H1 (cell line): ENCODE data around the gene ANKS1A.

Source experiments
- BRCA1 ChIP-seq: IDR thresholded peaks from 2 replicates; pipeline ENCODE4 v1.6.1; 2012; ENCODE audit warnings: low read depth, low read length, improper control_type of control experiment
- POLR2A ChIP-seq, 2 experiments: IDR thresholded peaks; 1 replicate in 1 of 2; 2 replicates in 1 of 2; pipeline ENCODE4 v1.6.1; 2011; ENCODE audit warnings: low read depth in 2 of 2, low read length in 2 of 2, mild to moderate bottlenecking in 2 of 2; ENCODE audit errors: control extremely low read depth in 1 of 2
- SP1 ChIP-seq: IDR thresholded peaks from 2 replicates; pipeline ENCODE4 v1.6.1; 2011; ENCODE audit warnings: low read depth, low read length
- USF2 ChIP-seq: IDR thresholded peaks from 2 replicates; pipeline ENCODE4 v1.6.1; 2011; ENCODE audit warnings: low read length, improper control_type of control experiment
- TF ChIP-seq, protein P1 (sequence below), 3 experiments: IDR thresholded peaks; 1 replicate in 2 of 3; 2 replicates in 1 of 3; pipeline versions ENCODE4 v1.5.1 to v1.6.1; 2011; ENCODE audit warnings: low read length in 3 of 3, mild to moderate bottlenecking in 3 of 3, inconsistent platforms in 2 of 3, low read depth in 1 of 3, moderate library complexity in 1 of 3; ENCODE audit not compliant: insufficient read depth in 1 of 3; ENCODE audit errors: control extremely low read depth in 1 of 3

- TF ChIP-seq POLR2A (IDR thresholded peaks at IDR 0.05; ENCODE audit: control extremely low read depth in 1 of 2, low read depth in 2 of 2, low read length in 2 of 2) (no peak), USF2 (no peak), SP1 (no peak), BRCA1 (no peak)
- TF ChIP-seq, protein P1, sequence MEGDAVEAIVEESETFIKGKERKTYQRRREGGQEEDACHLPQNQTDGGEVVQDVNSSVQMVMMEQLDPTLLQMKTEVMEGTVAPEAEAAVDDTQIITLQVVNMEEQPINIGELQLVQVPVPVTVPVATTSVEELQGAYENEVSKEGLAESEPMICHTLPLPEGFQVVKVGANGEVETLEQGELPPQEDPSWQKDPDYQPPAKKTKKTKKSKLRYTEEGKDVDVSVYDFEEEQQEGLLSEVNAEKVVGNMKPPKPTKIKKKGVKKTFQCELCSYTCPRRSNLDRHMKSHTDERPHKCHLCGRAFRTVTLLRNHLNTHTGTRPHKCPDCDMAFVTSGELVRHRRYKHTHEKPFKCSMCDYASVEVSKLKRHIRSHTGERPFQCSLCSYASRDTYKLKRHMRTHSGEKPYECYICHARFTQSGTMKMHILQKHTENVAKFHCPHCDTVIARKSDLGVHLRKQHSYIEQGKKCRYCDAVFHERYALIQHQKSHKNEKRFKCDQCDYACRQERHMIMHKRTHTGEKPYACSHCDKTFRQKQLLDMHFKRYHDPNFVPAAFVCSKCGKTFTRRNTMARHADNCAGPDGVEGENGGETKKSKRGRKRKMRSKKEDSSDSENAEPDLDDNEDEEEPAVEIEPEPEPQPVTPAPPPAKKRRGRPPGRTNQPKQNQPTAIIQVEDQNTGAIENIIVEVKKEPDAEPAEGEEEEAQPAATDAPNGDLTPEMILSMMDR (IDR thresholded peaks at IDR 0.05; ENCODE audit: control extremely low read depth in 1 of 3, insufficient read depth in 1 of 3, low read depth in 1 of 3, low read length in 3 of 3), result no peak
Measured at GRCh38 chr6:34992376-34992775, 103.3 kb downstream of the ANKS1A start.
